Activated CD8-positive, alpha-beta memory T cell treated with anti-CD3 and anti-CD28 coated beads for 1 hour (primary cell): ENCODE measurements around the gene VAT1L.
"Not testable (repeated sequence)": the region's sequence is repeated elsewhere in the genome, so short reads cannot be mapped to it uniquely, and the experiment has no call there.

ENCODE experiments used
- DNase-seq, 2 donors: peaks; one replicate each; pipeline ENCODE4 v3.0.0-alpha.2; 2020; ENCODE audit warnings: low read depth in 1 of 2; ENCODE audit errors: extremely low read depth in 1 of 2

VAT1L gene

GRCh38 chr16:77947590-77947989, 159.2 kb downstream of the VAT1L start:
- not testable (repeated sequence) for DNase-seq

- DNase-seq, result no peak
These were observed 160.5 kb downstream of the VAT1L start for GRCh38 chr16:77948835-77949234.

DNA sequence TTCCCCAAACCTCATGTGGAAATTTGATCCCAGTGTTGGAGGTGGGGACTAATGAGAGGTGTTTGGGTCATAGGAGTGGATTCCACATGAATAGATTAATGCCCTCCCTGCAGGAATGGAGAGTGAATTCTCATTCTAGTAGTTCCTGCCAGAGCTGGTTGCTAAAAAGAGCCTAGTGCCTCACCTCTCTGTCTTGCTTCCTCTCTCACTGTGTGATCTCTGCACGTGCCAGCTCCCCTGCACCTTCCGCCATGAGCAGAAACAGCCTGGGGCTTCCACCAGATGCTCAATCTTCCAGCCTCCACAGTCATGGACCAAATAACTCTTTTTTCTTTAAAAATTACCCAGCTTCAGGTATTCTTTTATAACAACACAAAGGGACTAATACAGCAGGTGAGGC, 161.1 kb downstream of the VAT1L start:
- no peak for DNase-seq

- DNase-seq, result no peak
These were observed 163.4 kb downstream of the VAT1L start for GRCh38 chr16:77951788-77952187.

- DNase-seq, result no peak
These were observed 166.8 kb downstream of the VAT1L start for GRCh38 chr16:77955127-77955526.

DNA sequence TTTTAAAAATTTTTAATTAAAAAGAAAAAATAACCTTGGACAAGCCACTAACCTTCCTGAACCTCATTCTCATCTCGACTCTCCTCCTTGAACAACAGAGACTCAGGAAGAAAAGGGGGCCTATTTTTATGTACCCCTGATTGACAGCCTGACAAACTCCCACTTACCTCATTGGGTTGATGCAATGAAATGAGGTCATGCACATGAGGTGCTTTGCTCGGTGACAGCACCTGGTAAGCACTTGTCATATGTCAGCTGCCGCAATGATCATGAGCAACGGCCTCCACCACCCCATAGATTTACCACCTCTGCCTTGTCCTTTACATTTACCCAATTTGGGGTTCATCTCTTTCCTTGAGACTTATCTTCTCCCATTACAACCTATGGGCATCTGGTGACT, 167.9 kb downstream of the VAT1L start:
- DNase-seq, result no peak

GRCh38 chr16:77960766-77961165, 172.4 kb downstream of the VAT1L start:
- DNase-seq, result no peak

- no peak for DNase-seq
These were observed 173.4 kb downstream of the VAT1L start for GRCh38 chr16:77961814-77962213.

GRCh38 chr16:77962689-77963088, 174.3 kb downstream of the VAT1L start:
- no peak for DNase-seq

GRCh38 chr16:77963185-77964044, 175.1 kb downstream of the VAT1L start:
- DNase-seq, result no peak

DNA sequence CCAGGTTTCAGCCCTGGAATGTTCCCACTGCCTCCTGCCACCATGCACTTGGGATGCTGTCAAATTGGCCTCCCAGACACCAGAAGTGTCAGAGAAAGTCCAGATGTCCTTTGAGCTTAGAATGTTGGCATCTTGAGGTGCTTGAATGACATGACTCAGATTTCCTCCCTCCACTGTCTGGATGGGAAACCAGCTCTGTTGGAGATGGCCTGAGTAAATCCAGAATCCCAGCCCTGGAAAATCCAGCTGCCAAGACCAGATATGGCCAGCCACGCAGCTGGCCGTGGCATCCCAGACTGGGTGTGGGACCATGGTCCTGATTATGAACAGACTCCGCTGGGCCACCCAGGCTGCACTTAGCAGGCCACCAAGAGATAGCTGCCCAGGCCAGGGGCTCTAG, 177.0 kb downstream of the VAT1L start:
- no peak for DNase-seq

DNA sequence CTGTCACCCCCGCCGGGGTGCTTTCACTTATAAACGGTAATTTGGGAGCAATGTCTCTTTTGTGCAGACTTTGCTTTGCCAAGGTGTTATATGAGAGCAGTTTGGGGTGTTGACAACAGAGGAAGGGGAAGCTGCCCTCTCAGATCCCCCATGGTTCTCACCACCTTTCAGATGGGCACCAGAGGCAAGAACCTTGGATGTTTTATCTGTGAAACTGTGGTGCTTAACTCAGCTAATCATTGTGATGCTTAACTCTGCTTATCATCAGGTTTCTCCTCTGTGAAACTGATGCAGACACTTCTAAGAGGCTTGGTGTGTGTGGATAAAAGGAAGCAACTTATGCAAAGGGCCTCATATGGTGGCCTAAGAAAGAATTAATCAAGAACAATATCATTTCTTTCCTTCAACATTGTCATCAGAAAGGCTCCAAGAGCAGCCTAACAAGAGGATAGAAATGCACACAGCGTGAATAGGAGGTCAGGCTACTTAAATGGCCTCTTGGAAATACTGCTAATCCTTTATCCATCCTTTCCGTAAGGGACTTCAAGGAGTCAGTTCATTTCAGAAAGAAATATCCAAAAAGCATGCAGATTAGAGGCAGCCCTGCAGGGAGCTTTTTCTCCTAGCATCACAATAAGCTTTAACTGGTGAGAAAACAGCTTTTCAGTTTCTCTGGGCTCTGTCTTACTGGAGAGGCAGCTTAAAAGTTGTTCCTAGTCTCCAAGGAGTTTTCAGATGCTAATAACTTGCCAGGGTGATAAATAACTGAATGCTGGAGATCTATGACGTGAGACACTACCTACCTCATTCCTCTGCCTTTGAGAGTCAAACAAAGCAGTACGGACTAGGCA, 178.9 kb downstream of the VAT1L start:
- no peak for DNase-seq

DNA sequence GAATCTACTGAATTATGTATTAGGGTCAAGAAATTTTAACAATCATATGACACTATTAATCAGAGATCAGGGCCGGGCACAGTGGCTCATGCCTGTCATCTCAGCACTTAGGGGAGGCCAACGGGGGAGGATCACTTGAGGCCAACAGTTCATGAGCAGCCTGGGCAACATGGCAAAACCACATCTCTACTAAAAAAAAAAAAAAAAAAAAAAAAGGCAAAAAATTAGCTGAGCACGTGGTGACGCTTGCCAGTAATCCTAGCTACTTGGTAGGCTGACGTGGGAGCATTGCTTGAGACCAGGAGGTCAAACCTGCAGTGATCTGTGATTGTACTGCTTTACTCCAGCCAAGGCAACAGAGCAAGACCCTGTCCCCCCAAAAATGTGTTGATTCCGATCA, 181.5 kb downstream of the VAT1L start:
- no peak for DNase-seq

GRCh38 chr16:77970371-77970770, 182.0 kb downstream of the VAT1L start:
- DNase-seq, result no peak

GRCh38 chr16:77971306-77972061, 183.1 kb downstream of the VAT1L start:
- peak; percentile 28 to 66 for DNase-seq

DNA sequence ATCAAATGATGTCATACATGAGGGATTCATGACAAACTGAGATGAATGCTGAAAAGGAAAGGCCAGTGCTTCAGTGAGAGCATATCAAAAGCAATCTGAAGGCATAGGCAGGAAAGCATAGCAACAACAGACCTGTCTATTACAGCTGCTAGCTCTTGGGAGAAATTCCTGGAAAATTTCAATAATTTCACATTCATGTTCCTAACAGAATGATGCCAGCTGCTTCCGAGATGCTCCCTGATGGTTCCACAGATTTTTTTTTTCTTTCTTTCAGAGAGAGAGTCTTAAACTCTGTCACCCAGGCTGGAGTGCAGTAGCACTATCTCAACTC, 183.7 kb downstream of the VAT1L start:
- DNase-seq, result no peak

DNA sequence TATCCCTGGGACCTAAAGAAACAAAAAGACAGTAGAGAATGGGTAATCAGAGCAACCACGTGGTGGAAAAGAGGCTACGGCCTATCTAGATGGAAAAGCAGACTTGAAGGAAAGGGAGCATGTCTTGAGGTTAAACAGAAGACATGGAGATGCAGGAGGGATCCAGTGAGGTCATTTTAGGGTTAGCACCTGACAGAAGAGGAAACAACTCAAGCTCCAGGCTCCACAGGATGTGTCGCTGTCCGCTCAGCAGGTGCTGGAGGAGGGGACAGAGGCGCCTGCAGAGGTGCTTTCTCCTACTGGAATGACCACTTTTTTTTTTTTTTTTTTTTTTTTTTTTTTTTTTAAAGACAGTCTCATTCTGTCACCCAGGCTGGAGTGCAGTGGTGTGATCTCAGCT, 186.5 kb downstream of the VAT1L start:
- DNase-seq, result no peak

GRCh38 chr16:77975942-77976341, 187.6 kb downstream of the VAT1L start:
- no peak for DNase-seq

DNA sequence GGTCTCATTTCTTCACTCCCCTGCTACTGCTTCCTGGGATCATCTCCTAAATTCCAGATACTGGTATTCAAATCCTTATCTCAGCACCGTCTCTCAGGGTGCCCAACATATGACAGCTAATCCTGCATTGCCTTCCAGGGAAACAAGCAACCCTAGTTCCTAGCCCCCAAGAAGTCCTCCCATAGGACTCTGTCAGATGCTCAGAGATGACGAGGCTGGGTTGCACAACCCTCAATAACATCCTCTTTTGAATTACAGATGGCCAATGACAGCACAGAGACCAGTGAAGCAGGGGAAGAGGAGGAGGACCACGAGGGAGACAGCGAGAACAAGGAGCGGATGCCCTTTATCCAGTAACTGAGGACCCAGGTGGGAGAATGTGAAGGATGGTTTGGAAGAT, 189.0 kb downstream of the VAT1L start:
- DNase-seq, result no peak

DNA sequence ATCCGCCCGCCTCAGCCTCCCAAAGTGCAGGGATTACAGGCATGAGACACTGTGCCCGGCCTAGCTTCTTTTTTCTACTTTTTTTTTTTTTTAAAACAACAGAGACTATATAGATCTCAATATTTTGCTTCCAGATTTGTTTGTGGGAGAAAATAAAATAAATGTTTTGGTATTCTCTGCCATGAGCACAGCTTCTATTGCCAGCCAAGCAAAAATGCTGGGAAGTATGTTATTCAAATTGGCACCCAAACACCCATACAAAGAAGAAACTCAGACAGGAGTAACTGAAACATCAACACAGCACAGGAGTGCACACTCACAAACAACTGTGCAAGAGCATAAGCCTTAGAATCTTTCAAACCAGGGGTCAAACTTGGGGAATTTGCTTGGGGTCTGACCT, 196.7 kb downstream of the VAT1L start:
- DNase-seq, result no peak

DNA sequence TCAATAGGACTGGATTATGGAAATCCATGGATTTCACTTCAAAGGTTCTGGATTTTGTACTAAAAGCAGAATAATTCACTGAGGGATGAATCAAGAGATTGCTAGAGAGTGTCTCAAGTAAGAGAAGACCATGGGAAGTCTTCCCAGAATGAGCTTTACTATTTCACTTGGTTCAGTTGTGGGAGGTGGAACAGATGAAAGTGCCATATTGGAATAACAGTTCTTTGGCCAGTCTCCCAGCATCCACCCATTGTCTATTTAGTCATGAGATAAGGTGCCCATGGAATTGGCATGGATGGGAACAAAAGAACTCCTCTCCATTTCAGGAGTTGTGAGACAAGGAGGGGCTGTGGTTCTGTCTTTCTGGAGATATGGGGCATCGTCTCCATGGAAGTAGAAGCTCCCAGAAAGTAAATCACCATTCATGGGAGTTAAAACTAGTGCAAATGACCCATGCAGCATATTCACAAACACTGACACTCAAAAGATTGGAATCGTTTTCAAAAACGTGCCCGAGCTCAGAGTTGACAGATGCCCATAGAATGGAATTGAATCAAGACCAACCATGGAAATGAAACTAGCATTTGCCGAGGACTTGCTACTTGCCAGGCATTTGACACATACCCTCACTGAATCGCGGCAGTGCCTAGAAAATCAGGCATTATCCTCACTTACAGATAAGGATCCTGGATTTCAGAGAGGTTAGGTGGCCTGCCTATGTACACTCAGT, 197.8 kb downstream of the VAT1L start:
- DNase-seq, result no peak
